HepG2 (cell line): ENCODE measurements around the gene ESYT2. TPM values are rescaled to one million over a fixed set of nuclear protein-coding genes. Genes with fewer than 3 reads are reported as not detected.

ENCODE experiments used
- PITX1 ChIP-seq: sonication (generic); formaldehyde crosslinking; IDR thresholded peaks from 2 replicates; pipeline ENCODE4 v1.5.1; 2020; ENCODE audit warnings: mild to moderate bottlenecking, missing genetic modification reagents
- STAT5B ChIP-seq: sonication (generic); formaldehyde crosslinking; IDR thresholded peaks from 2 replicates; pipeline ENCODE4 v1.4.0; 2020; ENCODE audit warnings: missing genetic modification reagents
- polyA plus RNA-seq, 8 experiments: library from polyadenylated mRNA; depleted of rRNA in 3 of 8; stranded (reverse) in 7 of 8; unstranded in 1 of 8; fragments of >200 nt; fragmentation: Illumina TruSeq in 4 of 8; extraction: Trizol in 4 of 8; gene quantifications; 2 replicates each; pipeline versions ENCODE4 v1.2.1 to v1.2.3, GENCODE V29; 2011 to 2016; ENCODE audit warnings: low read depth in 4 of 8, missing spikeins in 1 of 8, mixed read lengths in 1 of 8; ENCODE audit not compliant: insufficient read depth in 1 of 8
- total RNA-seq, 5 experiments: library from RNA; depleted of rRNA; stranded (reverse); fragments of >200 nt; fragmentation: Illumina TruSeq; extraction: Trizol; gene quantifications; 2 replicates each; pipeline ENCODE4 v1.2.3, GENCODE V29; 2016; ENCODE audit warnings: low read depth in 1 of 5
- TF ChIP-seq, protein P1 (sequence below): sonication (generic); formaldehyde crosslinking; conservative IDR thresholded peaks from 2 replicates; pipeline ENCODE4 v1.8.0; 2022; ENCODE audit warnings: low read depth, missing genetic modification reagents
- TF ChIP-seq, protein P2 (sequence below): sonication (generic); formaldehyde crosslinking; IDR thresholded peaks from 2 replicates; pipeline ENCODE4 v1.5.0; 2020; ENCODE audit warnings: mild to moderate bottlenecking, missing genetic modification reagents, moderate library complexity
- TF ChIP-seq, protein P3 (sequence below): sonication (generic); formaldehyde crosslinking; IDR thresholded peaks from 2 replicates; pipeline ENCODE4 v1.4.0; 2020; ENCODE audit warnings: missing genetic modification reagents, borderline replicate concordance
- TF ChIP-seq, protein P4 (sequence below): sonication (generic); formaldehyde crosslinking; IDR thresholded peaks from 2 replicates; pipeline ENCODE4 v1.4.0; 2020; ENCODE audit warnings: missing genetic modification reagents
- TF ChIP-seq, protein P5 (sequence below): IDR thresholded peaks from 2 replicates; pipeline ENCODE4 v1.6.1; 2016; ENCODE audit warnings: low read depth, control low read depth

ESYT2 gene
- total and polyA plus RNA-seq, 2 of the 13 experiments (the other 11 are each of a cell fraction or from before 2014, with no cell fraction given): 28.5 to 37.3 TPM

DNA sequence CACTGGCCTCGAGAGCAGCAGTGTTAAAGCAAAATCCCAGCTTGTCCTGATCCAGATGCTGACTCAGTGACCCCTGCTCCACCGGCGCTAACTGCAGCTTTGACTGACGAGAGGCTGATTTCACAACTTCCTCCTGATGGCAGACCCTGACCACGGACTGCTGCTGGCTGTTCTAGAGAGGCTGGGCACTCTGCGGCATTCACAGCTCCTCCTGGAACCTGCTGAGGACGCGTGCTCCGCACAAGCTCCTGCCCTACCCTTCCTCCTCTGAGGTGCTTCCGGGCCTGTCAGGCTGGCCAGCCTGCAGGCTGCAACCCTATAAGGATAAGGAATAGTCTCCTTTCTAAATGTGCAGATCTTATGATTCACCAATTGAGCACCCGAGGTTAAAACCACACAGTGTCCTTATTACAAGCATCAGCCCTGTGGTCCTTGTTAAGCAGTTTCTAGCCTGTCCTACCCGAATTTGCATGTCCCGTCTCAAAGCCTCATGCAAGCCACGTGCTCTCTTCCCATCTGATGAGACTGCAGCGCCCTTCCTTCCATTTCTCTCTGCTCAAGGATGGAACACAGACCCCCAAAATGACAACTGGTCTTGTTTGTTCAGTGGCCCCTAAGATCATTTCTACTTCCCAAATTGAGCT is 89.2 kb downstream of the ESYT2 start (continued):
- TF ChIP-seq, protein P1, sequence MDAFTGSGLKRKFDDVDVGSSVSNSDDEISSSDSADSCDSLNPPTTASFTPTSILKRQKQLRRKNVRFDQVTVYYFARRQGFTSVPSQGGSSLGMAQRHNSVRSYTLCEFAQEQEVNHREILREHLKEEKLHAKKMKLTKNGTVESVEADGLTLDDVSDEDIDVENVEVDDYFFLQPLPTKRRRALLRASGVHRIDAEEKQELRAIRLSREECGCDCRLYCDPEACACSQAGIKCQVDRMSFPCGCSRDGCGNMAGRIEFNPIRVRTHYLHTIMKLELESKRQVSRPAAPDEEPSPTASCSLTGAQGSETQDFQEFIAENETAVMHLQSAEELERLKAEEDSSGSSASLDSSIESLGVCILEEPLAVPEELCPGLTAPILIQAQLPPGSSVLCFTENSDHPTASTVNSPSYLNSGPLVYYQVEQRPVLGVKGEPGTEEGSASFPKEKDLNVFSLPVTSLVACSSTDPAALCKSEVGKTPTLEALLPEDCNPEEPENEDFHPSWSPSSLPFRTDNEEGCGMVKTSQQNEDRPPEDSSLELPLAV (CRISPR knock-in tag): no peak
- TF ChIP-seq, protein P2, sequence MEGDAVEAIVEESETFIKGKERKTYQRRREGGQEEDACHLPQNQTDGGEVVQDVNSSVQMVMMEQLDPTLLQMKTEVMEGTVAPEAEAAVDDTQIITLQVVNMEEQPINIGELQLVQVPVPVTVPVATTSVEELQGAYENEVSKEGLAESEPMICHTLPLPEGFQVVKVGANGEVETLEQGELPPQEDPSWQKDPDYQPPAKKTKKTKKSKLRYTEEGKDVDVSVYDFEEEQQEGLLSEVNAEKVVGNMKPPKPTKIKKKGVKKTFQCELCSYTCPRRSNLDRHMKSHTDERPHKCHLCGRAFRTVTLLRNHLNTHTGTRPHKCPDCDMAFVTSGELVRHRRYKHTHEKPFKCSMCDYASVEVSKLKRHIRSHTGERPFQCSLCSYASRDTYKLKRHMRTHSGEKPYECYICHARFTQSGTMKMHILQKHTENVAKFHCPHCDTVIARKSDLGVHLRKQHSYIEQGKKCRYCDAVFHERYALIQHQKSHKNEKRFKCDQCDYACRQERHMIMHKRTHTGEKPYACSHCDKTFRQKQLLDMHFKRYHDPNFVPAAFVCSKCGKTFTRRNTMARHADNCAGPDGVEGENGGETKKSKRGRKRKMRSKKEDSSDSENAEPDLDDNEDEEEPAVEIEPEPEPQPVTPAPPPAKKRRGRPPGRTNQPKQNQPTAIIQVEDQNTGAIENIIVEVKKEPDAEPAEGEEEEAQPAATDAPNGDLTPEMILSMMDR (CRISPR knock-in tag): peak; percentile 16; the same call in 1 of the 2 replicates
- TF ChIP-seq PITX1 (no peak), STAT5B (CRISPR knock-in tag) (no peak)
- TF ChIP-seq, protein P3, sequence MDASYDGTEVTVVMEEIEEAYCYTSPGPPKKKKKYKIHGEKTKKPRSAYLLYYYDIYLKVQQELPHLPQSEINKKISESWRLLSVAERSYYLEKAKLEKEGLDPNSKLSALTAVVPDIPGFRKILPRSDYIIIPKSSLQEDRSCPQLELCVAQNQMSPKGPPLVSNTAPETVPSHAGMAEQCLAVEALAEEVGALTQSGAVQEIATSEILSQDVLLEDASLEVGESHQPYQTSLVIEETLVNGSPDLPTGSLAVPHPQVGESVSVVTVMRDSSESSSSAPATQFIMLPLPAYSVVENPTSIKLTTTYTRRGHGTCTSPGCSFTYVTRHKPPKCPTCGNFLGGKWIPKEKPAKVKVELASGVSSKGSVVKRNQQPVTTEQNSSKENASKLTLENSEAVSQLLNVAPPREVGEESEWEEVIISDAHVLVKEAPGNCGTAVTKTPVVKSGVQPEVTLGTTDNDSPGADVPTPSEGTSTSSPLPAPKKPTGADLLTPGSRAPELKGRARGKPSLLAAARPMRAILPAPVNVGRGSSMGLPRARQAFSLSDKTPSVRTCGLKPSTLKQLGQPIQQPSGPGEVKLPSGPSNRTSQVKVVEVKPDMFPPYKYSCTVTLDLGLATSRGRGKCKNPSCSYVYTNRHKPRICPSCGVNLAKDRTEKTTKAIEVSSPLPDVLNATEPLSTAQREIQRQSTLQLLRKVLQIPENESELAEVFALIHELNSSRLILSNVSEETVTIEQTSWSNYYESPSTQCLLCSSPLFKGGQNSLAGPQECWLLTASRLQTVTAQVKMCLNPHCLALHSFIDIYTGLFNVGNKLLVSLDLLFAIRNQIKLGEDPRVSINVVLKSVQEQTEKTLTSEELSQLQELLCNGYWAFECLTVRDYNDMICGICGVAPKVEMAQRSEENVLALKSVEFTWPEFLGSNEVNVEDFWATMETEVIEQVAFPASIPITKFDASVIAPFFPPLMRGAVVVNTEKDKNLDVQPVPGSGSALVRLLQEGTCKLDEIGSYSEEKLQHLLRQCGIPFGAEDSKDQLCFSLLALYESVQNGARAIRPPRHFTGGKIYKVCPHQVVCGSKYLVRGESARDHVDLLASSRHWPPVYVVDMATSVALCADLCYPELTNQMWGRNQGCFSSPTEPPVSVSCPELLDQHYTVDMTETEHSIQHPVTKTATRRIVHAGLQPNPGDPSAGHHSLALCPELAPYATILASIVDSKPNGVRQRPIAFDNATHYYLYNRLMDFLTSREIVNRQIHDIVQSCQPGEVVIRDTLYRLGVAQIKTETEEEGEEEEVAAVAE: no peak
- TF ChIP-seq, protein P4, sequence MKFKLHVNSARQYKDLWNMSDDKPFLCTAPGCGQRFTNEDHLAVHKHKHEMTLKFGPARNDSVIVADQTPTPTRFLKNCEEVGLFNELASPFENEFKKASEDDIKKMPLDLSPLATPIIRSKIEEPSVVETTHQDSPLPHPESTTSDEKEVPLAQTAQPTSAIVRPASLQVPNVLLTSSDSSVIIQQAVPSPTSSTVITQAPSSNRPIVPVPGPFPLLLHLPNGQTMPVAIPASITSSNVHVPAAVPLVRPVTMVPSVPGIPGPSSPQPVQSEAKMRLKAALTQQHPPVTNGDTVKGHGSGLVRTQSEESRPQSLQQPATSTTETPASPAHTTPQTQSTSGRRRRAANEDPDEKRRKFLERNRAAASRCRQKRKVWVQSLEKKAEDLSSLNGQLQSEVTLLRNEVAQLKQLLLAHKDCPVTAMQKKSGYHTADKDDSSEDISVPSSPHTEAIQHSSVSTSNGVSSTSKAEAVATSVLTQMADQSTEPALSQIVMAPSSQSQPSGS: no peak
- TF ChIP-seq, protein P5, sequence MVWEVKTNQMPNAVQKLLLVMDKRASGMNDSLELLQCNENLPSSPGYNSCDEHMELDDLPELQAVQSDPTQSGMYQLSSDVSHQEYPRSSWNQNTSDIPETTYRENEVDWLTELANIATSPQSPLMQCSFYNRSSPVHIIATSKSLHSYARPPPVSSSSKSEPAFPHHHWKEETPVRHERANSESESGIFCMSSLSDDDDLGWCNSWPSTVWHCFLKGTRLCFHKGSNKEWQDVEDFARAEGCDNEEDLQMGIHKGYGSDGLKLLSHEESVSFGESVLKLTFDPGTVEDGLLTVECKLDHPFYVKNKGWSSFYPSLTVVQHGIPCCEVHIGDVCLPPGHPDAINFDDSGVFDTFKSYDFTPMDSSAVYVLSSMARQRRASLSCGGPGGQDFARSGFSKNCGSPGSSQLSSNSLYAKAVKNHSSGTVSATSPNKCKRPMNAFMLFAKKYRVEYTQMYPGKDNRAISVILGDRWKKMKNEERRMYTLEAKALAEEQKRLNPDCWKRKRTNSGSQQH (CRISPR knock-in tag): no peak
- TF ChIP-seq, all 625 proteins: peak for 2
